Measurements from ENCODE around the gene NCKAP5.

NCKAP5 gene

GRCh38 chr2:133241224-133241571 lies 327.1 kb downstream of the NCKAP5 start:
- Histone ChIP-seq H3K4me3 (replicated peaks; ENCODE audit: low read depth, low read length) (no peak overlapping the region), H3K27me3 (replicated peaks; ENCODE audit: control insufficient read depth, insufficient read depth, low read length) (no peaks in the 10 kb centered on the region), H3K36me3 (ENCODE audit: control insufficient read depth, insufficient read depth, low read length) (no peaks in the 10 kb centered on the region)
- no peak for DNase-seq (ENCODE audit: extremely low read depth, insufficient read length)
- TF ChIP-seq, protein P1, sequence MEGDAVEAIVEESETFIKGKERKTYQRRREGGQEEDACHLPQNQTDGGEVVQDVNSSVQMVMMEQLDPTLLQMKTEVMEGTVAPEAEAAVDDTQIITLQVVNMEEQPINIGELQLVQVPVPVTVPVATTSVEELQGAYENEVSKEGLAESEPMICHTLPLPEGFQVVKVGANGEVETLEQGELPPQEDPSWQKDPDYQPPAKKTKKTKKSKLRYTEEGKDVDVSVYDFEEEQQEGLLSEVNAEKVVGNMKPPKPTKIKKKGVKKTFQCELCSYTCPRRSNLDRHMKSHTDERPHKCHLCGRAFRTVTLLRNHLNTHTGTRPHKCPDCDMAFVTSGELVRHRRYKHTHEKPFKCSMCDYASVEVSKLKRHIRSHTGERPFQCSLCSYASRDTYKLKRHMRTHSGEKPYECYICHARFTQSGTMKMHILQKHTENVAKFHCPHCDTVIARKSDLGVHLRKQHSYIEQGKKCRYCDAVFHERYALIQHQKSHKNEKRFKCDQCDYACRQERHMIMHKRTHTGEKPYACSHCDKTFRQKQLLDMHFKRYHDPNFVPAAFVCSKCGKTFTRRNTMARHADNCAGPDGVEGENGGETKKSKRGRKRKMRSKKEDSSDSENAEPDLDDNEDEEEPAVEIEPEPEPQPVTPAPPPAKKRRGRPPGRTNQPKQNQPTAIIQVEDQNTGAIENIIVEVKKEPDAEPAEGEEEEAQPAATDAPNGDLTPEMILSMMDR (IDR thresholded peaks at IDR 0.05; ENCODE audit: insufficient read depth, low read length, poor library complexity, severe bottlenecking): no peak

DNA sequence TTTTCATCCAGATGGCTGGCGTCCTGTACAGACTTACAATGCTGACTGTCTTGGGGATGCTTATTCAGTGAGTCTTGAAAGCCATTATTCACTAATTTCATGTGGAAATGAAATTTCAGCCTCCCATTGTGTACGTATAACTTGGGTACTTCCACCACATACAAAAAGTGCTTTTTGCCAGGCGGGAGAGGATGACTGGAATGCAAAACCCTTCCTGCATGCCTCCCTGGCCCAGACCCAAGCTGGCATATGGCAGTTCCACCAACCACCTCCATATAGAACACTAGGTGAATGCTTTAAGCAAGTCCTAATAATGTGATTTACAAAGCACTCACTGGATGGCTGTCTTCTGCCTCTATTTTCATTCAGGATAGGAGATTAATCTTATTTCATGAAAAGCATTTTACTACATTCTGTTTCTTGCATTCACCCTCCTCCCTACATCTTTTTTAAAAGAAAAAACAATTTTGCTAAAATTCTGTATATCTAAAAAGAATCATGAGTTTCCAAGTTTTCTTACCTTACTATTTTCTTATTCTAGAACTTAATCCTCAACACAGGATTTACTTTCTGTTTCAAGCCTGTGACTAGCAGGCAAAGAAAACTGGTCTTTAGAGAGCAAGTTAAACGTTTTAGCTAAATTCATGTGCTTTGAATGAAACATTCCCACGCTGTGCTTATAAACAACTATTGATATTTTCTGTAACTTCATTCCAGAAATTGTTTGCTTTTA lies 327.6 kb downstream of the NCKAP5 start:
- no peaks in the 10 kb centered on the region for H3K36me3 ChIP-seq (ENCODE audit: control insufficient read depth, insufficient read depth, low read length)
- TF ChIP-seq, protein P1 (IDR thresholded peaks at IDR 0.05; ENCODE audit: insufficient read depth, low read length, poor library complexity, severe bottlenecking): no peak
- H3K4me3 ChIP-seq (replicated peaks; ENCODE audit: low read depth, low read length): no peak overlapping the region
- DNase-seq (ENCODE audit: extremely low read depth, insufficient read length): no peak
- H3K27me3 ChIP-seq (replicated peaks; ENCODE audit: control insufficient read depth, insufficient read depth, low read length): no peaks in the 10 kb centered on the region

DNA sequence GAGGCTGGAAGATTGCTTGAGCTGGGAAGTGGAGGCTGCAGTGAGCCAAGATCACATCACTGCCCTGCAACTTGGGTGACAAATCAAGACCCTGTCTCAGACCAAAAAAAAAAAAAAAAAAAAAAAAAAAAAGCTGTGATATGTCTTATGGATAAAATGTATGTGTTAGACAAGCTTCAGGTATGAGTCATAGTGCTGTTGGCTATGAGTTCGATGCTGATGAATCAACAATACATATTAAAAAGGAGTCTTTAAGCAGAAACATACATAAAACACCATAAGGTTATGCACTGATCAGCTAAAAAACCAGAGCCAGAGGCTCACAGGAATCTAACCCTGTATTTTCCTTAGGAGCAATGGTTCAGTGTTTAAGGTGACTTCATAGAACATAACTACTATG lies 332.3 kb downstream of the NCKAP5 start:
- DNase-seq (ENCODE audit: extremely low read depth, insufficient read length): no peak

GRCh38 chr2:133232556-133232955 lies 335.7 kb downstream of the NCKAP5 start:
- H3K36me3 ChIP-seq (ENCODE audit: control insufficient read depth, insufficient read depth, low read length): no peaks in the 10 kb centered on the region
- H3K4me3 ChIP-seq (replicated peaks; ENCODE audit: low read depth, low read length): no peak overlapping the region
- TF ChIP-seq, protein P1 (IDR thresholded peaks at IDR 0.05; ENCODE audit: insufficient read depth, low read length, poor library complexity, severe bottlenecking): no peak
- DNase-seq (ENCODE audit: extremely low read depth, insufficient read length): no peak
- H3K27me3 ChIP-seq (replicated peaks; ENCODE audit: control insufficient read depth, insufficient read depth, low read length): no peaks in the 10 kb centered on the region

More for the DNA sequence above, 332.3 kb downstream of the NCKAP5 start:
- H3K36me3 ChIP-seq (ENCODE audit: control insufficient read depth, insufficient read depth, low read length): no peaks in the 10 kb centered on the region
- H3K4me3 ChIP-seq (replicated peaks; ENCODE audit: low read depth, low read length): no peak overlapping the region
- H3K27me3 ChIP-seq (replicated peaks; ENCODE audit: control insufficient read depth, insufficient read depth, low read length): no peaks in the 10 kb centered on the region
- TF ChIP-seq, protein P1 (IDR thresholded peaks at IDR 0.05; ENCODE audit: insufficient read depth, low read length, poor library complexity, severe bottlenecking): no peak

- TF ChIP-seq, protein P1 (IDR thresholded peaks at IDR 0.05; ENCODE audit: insufficient read depth, low read length, poor library complexity, severe bottlenecking): no peak
- Histone ChIP-seq H3K4me3 (replicated peaks; ENCODE audit: low read depth, low read length) (no peak overlapping the region), H3K36me3 (ENCODE audit: control insufficient read depth, insufficient read depth, low read length) (no peaks in the 10 kb centered on the region), H3K27me3 (replicated peaks; ENCODE audit: control insufficient read depth, insufficient read depth, low read length) (no peaks in the 10 kb centered on the region)
- DNase-seq (ENCODE audit: extremely low read depth, insufficient read length): no peak
Observed at GRCh38 chr2:133231264-133231663, 337.0 kb downstream of the NCKAP5 start.

GRCh38 chr2:133229974-133230373 lies 338.3 kb downstream of the NCKAP5 start:
- Histone ChIP-seq H3K27me3 (replicated peaks; ENCODE audit: control insufficient read depth, insufficient read depth, low read length) (no peaks in the 10 kb centered on the region), H3K4me3 (replicated peaks; ENCODE audit: low read depth, low read length) (no peak overlapping the region), H3K36me3 (ENCODE audit: control insufficient read depth, insufficient read depth, low read length) (no peaks in the 10 kb centered on the region)
- no peak for DNase-seq (ENCODE audit: extremely low read depth, insufficient read length)
- TF ChIP-seq, protein P1 (IDR thresholded peaks at IDR 0.05; ENCODE audit: insufficient read depth, low read length, poor library complexity, severe bottlenecking): no peak

Data from GM06990 (cell line).